ENCODE measurements around the gene PEMT.

Gene PEMT

GRCh38 chr17:17549732-17550366 is 41.7 kb downstream of the PEMT start:
- no peak for DNase-seq

DNA sequence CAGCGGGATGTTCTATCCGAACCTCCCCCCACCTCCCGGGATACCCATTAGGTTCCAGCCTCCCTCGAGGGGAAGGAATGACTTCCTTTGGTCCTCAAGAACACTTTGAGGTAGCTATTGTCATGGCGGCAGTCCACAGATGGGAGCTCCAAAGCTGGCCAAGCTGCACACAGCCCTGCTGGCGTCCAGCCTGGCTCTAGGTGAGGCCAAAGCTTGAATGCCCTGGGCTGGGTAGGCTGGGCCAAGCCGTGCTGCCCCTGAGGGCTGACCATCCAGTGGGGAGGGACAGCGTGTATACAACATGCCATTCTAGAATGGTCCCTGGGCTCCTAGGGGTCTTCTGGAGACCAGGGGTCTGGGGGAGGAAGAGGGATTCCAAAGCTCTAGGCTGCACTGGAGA is 43.5 kb downstream of the PEMT start:
- DNase-seq, result no peak

GRCh38 chr17:17547210-17547764 is 44.2 kb downstream of the PEMT start:
- no peak for DNase-seq

- DNase-seq, result no peak
Measured at GRCh38 chr17:17546399-17547185, 44.9 kb downstream of the PEMT start.

- no peak for DNase-seq
Measured at GRCh38 chr17:17545984-17546383, 45.5 kb downstream of the PEMT start.

- DNase-seq, result no peak
Measured at GRCh38 chr17:17545031-17545820, 46.3 kb downstream of the PEMT start.

GRCh38 chr17:17542906-17543635 is 48.4 kb downstream of the PEMT start:
- no peak for DNase-seq

GRCh38 chr17:17541640-17542001 is 49.9 kb downstream of the PEMT start:
- no peak for DNase-seq

GRCh38 chr17:17540935-17541639 is 50.4 kb downstream of the PEMT start:
- no peak for DNase-seq

- DNase-seq, result no peak
Measured at GRCh38 chr17:17540278-17540906, 51.1 kb downstream of the PEMT start.

- DNase-seq, result no peak
Measured at GRCh38 chr17:17539591-17539990, 51.9 kb downstream of the PEMT start.

DNA sequence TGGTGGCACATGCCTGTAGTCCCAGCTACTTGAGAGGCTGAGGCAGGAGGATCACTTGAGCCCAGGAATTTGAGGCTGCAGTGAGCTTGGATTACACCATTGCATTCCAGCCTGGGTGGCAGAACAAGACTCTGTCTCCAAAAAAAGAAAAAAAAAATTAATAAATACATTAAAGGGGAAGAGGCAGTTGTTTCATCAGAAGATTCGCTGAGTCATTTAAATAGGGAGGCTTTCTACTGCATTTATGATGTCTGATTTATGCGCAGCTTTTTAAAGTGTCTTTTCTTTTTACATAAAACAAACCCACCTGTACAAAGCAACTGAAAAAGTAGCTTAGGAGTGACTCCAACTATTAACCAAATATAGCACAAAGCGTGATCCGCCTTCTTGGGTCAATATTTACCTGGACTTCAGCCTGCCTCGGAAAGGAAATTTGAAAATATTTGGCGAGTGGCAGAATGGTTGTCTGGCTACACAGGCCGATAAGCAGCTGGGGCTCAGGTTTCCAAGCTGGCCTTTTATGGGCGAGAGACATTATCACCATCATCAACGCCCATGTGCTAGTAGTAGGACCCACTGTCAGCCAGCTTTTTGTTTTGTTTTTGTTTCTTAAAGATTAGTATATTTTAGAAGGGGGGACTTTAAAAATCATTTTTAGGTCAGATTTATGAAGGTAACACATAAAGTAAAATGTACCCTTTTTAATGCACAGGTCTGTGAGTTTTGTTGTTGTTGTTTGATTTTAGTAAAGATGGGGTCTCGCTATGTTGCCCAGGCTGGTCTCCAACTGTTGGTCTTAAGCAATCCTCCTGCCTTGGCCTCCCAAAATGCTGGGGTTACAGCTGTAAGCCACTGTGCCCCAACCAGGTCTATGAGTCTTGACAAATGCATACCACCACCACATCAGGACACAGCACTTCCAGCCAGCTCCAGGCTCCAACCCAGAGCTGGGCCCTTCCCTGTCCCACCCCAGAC is 52.8 kb downstream of the PEMT start:
- DNase-seq, result peak in 1 of 3 donors; percentile 16

GRCh38 chr17:17537311-17538099 is 54.0 kb downstream of the PEMT start:
- no peak for DNase-seq

- DNase-seq, result no peak
Measured at GRCh38 chr17:17536702-17537101, 54.8 kb downstream of the PEMT start.

- DNase-seq, result no peak
Measured at GRCh38 chr17:17535957-17536356, 55.6 kb downstream of the PEMT start.

- no peak for DNase-seq
Measured at GRCh38 chr17:17533901-17534441, 57.5 kb downstream of the PEMT start.

DNA sequence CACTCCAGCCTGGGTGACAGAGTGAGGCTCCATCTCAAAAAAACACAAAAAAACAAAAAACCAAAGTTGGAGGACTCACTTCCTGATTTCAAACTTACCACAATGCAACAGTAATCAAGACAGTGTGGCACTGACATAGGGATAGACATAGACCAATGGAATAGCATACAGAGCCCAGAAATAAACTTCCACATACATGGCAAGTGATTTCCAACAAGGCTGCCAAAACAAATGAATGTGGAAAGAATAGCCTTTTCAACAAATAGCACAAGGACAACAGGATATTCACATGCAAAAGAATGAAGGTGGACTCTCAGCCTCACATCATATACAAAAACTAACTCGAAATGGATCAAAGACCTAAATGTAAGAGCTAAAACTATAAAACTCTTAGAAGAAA is 58.5 kb downstream of the PEMT start:
- DNase-seq, result no peak

DNA sequence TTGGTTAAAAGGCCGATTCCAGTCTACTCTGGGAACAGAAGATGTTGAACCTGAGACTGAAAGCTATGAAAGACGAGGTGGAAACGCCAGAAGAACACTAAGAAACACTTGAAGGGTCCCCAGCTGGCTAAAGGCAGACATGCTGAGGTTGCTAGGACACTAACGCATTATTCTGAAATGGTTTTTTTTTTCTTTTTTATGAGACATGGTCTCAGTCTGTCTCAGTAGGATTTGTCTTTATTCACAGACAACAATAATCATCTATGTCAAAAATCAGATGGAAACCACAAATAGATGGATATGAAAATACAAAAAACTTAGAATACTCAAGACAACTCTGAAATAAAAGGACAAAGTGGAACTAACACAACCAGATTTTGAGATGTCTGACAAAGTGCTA is 60.4 kb downstream of the PEMT start:
- DNase-seq, result no peak
